Ovary (tissue), 3 donors: ENCODE data around the gene ZNG1A.
"Not testable (repeated sequence)": the region's sequence is repeated elsewhere in the genome, so short reads cannot be mapped to it uniquely, and the experiment has no call there.

Source experiments
- CTCF ChIP-seq, 3 donors: fragments of 450-650 bp in 2 of 3; fragments of 200-600 bp in 1 of 3; IDR thresholded peaks; one replicate each; pipeline versions ENCODE4 v1.5.1 to v1.8.0; 2016 to 2022; ENCODE audit warnings: antibody characterized with exemption in 3 of 3, mild to moderate bottlenecking in 1 of 3
- EP300 ChIP-seq: sonication (generic); formaldehyde crosslinking; IDR thresholded peaks from one replicate; pipeline ENCODE4 v1.6.1; 2017; ENCODE audit warnings: antibody characterized with exemption
- POLR2A ChIP-seq: fragments of 450-650 bp; IDR thresholded peaks from one replicate; pipeline ENCODE4 v1.6.1; 2017; ENCODE audit warnings: antibody characterized with exemption, mild to moderate bottlenecking, moderate library complexity
- donor health status: DM: no; HTN: no; CAD: no.

- TF ChIP-seq CTCF (IDR thresholded peaks at IDR 0.05); EP300; POLR2A: not testable (repeated sequence)
These were observed at the start of gene ZNG1A for GRCh38 chr9:178970-179383.
